ENCODE results near the gene RNF215.

DNA sequence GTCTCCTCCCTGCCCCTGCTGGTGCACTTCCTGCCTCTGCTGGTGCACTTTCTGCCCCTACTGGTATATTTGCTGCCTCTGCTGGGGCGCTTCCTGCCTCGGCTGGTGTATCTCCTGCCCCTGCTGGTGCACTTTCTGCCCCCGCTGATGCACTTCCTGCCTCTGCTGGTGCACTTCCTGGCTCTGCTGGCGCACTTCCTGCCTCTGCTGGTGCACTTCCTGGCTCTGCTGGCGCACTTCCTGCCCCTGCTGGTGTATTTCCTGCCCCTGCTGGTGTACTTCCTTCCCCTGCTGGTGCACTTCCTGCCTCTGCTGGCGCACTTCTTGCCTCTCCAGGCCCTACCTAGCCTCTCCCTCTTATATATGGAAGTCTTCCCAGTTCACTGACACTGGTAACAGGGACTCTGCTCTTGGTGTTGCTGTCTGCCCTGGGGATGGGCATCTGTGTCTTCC lies 48.5 kb upstream of the RNF215 start:
- TF ChIP-seq EZH2 (IDR thresholded peaks at IDR 0.05; ENCODE audit: borderline replicate concordance): no peak
- TF ChIP-seq, protein P1, sequence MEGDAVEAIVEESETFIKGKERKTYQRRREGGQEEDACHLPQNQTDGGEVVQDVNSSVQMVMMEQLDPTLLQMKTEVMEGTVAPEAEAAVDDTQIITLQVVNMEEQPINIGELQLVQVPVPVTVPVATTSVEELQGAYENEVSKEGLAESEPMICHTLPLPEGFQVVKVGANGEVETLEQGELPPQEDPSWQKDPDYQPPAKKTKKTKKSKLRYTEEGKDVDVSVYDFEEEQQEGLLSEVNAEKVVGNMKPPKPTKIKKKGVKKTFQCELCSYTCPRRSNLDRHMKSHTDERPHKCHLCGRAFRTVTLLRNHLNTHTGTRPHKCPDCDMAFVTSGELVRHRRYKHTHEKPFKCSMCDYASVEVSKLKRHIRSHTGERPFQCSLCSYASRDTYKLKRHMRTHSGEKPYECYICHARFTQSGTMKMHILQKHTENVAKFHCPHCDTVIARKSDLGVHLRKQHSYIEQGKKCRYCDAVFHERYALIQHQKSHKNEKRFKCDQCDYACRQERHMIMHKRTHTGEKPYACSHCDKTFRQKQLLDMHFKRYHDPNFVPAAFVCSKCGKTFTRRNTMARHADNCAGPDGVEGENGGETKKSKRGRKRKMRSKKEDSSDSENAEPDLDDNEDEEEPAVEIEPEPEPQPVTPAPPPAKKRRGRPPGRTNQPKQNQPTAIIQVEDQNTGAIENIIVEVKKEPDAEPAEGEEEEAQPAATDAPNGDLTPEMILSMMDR (IDR thresholded peaks at IDR 0.05; ENCODE audit: poor library complexity): no peak

Data from hepatocyte (in vitro differentiated cells).